GM12874 (cell line): ENCODE data around the gene NAV3.

ENCODE experiments used
- CTCF ChIP-seq: IDR thresholded peaks from 2 replicates; pipeline ENCODE4 v1.5.1; 2011; ENCODE audit warnings: low read depth, mild to moderate bottlenecking, control low read depth, low read length, moderate library complexity; ENCODE audit not compliant: insufficient read depth

Gene NAV3

GRCh38 chr12:78036874-78037273 lies 206.2 kb downstream of the NAV3 start:
- TF ChIP-seq CTCF, result no peak

GRCh38 chr12:78037707-78038106 lies 207.0 kb downstream of the NAV3 start:
- TF ChIP-seq CTCF, result no peak

DNA sequence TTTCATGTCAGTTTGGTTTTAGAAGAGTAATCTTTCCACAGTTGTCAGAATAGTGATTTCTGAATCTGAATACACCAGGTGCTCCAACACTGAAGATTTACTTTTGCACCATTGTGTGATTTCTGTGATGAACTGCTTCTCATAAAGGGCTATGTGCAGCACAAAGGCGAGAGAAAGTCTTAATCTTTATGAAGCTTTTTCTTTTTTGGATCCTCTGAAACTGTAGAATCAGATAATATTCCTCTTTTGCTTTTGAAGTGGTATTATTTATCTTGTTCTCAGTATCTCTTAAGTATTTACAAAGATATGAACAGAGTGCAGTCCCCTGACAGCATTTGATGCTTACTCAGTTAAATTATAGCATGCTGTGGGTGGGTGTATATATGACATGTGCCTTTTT lies 207.8 kb downstream of the NAV3 start:
- no peak for TF ChIP-seq CTCF

DNA sequence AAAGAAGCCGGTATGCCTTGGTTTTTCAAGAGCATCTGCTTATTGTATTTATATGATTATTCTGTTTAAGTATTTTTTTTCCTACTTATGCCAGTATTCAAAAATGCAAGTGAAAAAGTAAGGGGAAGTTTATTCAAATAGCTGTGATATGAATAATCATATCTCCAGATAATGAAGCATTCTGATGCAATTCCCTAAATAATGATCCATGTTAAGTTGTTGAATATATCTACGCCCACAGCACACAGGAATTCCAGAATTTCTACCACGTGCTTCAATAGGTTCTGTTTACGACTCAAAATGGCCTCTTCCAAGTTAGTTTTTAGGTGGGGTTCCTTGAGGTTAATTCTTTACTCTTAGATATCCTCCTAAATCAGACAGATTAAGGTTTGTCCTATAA lies 208.3 kb downstream of the NAV3 start:
- TF ChIP-seq CTCF, result no peak

- TF ChIP-seq CTCF, result no peak
Measured at GRCh38 chr12:78040111-78040510, 209.4 kb downstream of the NAV3 start.

GRCh38 chr12:78050790-78051189 lies 220.1 kb downstream of the NAV3 start:
- TF ChIP-seq CTCF, result no peak

GRCh38 chr12:78055545-78055944 lies 224.9 kb downstream of the NAV3 start:
- TF ChIP-seq CTCF, result no peak

GRCh38 chr12:78057075-78057474 lies 226.4 kb downstream of the NAV3 start:
- TF ChIP-seq CTCF, result no peak
